NCI-H748 treated with DMSO at 0.1 percent for 48 hours (cell line): Measurements from ENCODE around the gene TMEM94.

Experiments used
- DNase-seq: peaks from one replicate; lab custom pipeline; 2025; lab: John Stamatoyannopoulos, UW

Gene TMEM94

DNA sequence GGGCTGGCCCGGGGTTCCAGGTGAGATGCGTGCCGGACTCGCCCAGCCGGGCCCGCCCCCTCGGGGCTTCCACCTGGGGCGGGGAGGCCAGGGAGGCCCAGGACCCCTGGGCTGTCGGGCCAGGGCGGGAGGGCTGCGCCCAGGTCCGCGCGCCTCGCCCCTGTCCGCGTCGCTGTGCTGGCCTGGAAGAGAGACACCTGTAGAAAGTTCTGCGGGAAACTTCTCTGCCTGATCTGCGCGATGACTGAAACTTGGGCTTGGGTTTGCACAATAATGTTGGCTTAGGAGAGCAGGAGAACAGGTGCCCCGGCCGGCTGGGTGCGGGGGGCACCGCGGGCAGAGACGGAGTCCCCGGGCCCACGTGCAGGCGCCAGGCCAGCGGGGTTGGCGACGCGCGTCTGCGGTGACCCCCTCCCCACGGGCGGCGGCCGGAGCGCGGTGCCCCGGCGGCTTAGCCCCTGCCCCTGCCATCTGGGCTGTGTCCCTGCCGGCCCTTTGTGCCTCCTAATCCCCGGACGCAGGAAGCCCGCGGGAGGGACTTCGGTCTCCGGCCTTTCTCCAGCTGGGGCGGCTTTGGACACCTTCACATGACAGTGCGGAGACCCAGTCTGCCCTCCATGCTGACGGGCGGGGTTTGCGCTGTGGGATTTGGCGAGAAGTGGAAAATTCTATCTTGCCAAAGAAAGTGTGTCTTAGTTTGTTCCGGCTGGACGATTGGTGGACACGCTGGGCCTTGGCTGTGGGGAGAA, 69.5 kb downstream of the TMEM94 start:
- DNase-seq, result no peak

DNA sequence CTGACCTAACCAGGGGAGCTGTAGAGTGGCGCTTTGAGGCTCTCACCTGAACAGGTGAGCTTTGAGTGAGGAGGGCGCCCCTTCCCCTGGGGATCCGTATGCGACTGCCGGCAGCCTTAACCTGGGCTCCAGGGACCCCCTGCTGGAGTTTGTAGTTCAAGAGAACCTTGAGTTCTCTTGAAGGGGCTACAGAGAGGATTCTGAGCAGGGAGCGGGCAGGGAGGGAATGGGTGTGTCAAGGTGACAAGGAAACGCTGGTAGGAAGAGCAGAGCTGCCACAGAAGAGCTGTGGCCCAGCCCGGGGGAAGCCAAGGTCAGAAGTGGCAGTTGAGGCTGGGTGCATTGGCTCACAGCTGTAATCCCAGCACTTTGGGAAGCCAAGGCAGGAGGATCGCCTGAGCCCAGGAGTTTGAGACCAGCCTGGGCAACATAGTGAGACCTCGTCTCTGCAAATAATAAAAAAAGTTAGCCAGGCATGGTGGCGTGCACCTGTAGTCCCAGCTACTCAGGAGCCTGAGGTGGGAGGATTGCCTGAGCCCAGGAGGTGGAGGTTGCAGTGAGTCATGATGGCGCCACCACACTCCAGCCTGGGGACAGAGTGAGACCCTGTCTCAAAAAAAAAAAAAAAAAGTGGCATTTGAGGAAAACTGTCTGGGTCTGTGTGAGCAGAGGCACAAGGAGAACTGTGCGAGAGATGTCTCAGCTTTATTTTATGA, 70.3 kb downstream of the TMEM94 start:
- DNase-seq, result no peak

GRCh38 chr17:75530837-75531720, 74.6 kb downstream of the TMEM94 start:
- DNase-seq, result no peak

- no peak for DNase-seq
Measured at GRCh38 chr17:75531721-75532072, 75.3 kb downstream of the TMEM94 start.

GRCh38 chr17:75535119-75535537, 78.7 kb downstream of the TMEM94 start:
- DNase-seq, result no peak

DNA sequence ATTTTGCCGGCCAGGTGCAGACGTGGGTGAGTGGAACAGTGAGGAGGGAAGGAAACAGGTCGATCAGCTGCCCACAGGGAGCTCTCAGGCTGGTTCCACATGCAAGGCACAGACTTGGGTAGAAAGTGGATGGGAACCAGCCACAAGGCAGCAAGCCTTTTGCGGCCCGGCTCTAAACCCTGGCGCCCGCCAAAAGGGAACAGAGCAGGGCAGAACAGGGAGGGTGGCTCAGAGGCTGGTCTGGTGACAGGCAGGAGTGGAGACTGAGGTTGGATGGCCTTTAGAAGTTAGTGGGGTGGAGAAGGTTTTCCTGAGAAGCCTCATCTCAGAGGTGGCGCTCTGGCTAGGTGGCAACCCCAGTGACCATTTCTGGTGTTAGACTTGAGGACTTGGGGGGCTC, 79.4 kb downstream of the TMEM94 start:
- no peak for DNase-seq

GRCh38 chr17:75536366-75536765, 79.9 kb downstream of the TMEM94 start:
- DNase-seq, result no peak

DNA sequence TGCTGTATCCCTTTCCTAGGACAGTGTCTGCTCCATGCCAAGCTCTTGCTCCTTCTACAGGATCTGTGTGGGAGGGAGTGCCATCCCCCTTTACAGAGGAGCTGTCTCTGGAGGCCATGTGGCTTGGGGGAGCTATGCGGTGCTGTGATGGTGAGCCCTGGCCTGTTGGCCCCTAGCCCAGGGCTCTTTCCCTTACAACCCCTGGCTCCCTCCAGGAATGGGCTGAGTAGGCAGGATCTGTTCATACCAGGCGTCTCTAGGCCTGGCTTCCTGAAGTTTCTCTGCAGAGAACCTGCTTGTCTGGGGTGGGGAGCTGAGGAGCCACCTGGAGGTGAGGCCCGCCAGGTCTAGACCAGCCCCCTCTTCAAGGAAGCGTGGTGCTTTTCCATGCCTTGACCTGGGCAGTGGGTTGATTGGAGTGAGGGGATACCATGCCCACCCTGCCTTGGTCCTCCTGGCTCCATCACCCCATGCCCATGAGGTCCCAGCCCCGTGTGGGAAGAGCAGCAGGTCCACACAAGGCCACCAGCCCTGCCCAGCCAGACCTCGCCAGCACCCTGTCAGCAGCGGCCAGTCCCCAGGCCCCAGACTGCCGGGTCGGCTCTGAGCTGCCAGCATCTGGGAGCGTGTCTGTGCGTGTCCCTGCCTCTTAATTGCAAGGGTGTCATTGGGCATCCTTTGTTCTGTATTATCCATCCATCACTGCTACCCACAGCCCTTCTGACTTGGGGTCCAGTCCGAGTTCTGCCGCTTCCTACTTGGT, 83.7 kb downstream of the TMEM94 start:
- DNase-seq, result no peak

GRCh38 chr17:75540923-75541503, 84.6 kb downstream of the TMEM94 start:
- no peak for DNase-seq

- DNase-seq, result no peak
Measured at GRCh38 chr17:75542229-75542628, 85.8 kb downstream of the TMEM94 start.

GRCh38 chr17:75542728-75543336, 86.4 kb downstream of the TMEM94 start:
- DNase-seq, result no peak

DNA sequence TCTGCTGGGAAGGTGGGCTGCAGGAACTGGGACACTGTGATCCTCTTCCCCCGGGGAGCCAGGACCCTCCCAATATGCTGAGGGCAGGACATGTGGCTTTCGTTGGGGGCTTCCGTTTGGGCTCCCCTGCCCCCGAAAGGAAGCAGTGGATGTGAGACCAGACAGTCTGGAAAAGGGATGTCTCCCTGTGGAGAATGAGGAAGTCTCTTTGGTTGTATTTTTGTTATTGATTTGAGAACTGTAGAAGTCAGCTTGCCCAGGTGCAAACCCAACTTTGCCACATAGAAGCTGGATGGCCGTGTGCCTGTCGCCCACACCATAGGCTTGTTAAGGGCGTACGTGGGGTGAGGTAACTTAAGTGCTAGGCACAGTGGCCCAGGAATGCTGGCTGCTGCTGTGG, 87.8 kb downstream of the TMEM94 start:
- DNase-seq, result no peak

- no peak for DNase-seq
Measured at GRCh38 chr17:75546181-75546580, 89.7 kb downstream of the TMEM94 start.

GRCh38 chr17:75547091-75547490, 90.7 kb downstream of the TMEM94 start:
- no peak for DNase-seq

- no peak for DNase-seq
Measured at GRCh38 chr17:75548813-75549212, 92.4 kb downstream of the TMEM94 start.
